RWPE1 (cell line): Measurements from ENCODE around the gene DOCK4.
A peak's percentile ranks its signal among the peaks of the same experiment; 100 is the strongest.

Experiments used
- CTCF ChIA-PET: fragments of 350-600 bp; sonication (Branson Sonifier 250); formaldehyde crosslinking; extraction: SDS; loops from one replicate; lab custom pipeline; 2021; lab: Yijun Ruan, JAX
- POLR2A ChIA-PET: fragments of 400-600 bp; formaldehyde crosslinking; extraction: SDS; loops from one replicate; lab custom pipeline; 2020; ENCODE audit warnings: antibody characterized with exemption; ENCODE audit not compliant: low non-redundant PET; lab: Yijun Ruan, JAX
- DNase-seq: peaks from one replicate; pipeline ENCODE4 v3.0.0; 2012; ENCODE audit warnings: low spot score
- H3K27ac ChIP-seq: fragments of 450-650 bp; 2 replicates; pipeline ENCODE4 v1.5.1; 2017
- CTCF ChIP-seq: fragments of 450-650 bp; conservative IDR thresholded peaks from 2 replicates; pipeline ENCODE4 v1.5.1; 2017; ENCODE audit warnings: low read depth, mild to moderate bottlenecking

DOCK4 gene

GRCh38 chr7:112086496-112087254, 119.5 kb downstream of the DOCK4 start:
- POLR2A ChIA-PET, result no interaction called here
- no peak for DNase-seq
- CTCF ChIA-PET, result no interaction called here
- no peak for TF ChIP-seq CTCF
- no peak overlapping the region for H3K27ac ChIP-seq

- CTCF ChIA-PET, result interaction anchor here (0.7 kb wide), 1 partner anchor 148 kb away, joined by 6 read pairs; no protein-coding TSS in a partner anchor
- no peak for DNase-seq
- TF ChIP-seq CTCF, result no peak
- POLR2A ChIA-PET, result no interaction called here
- no peak overlapping the region for H3K27ac ChIP-seq
Observed at GRCh38 chr7:112084520-112084971, 121.7 kb downstream of the DOCK4 start.

- no peak for TF ChIP-seq CTCF
- POLR2A ChIA-PET, result no interaction called here
- H3K27ac ChIP-seq, result no peak overlapping the region
- no peak for DNase-seq
- CTCF ChIA-PET, result no interaction called here
Observed at GRCh38 chr7:112083776-112084355, 122.3 kb downstream of the DOCK4 start.

GRCh38 chr7:112082306-112082705, 123.9 kb downstream of the DOCK4 start:
- CTCF ChIA-PET, result no interaction called here
- DNase-seq, result no peak
- POLR2A ChIA-PET, result no interaction called here
- no peak overlapping the region for H3K27ac ChIP-seq
- no peak for TF ChIP-seq CTCF

GRCh38 chr7:112081778-112082177, 124.4 kb downstream of the DOCK4 start:
- ChIA-PET CTCF (interaction anchor here (1.0 kb wide), 1 partner anchor 10 kb away, joined by 3 read pairs; no protein-coding TSS in a partner anchor), POLR2A (no interaction called here)
- no peak for DNase-seq
- no peak overlapping the region for H3K27ac ChIP-seq
- TF ChIP-seq CTCF, result no peak

- ChIA-PET POLR2A (no interaction called here), CTCF (interaction anchor here (1.0 kb wide), 1 partner anchor 9 kb away, joined by 3 read pairs; no protein-coding TSS in a partner anchor)
- DNase-seq, result no peak
- TF ChIP-seq CTCF, result no peak
- H3K27ac ChIP-seq, result peak overlapping the region; percentile 42; the same call in 1 of the 2 replicates
Observed at GRCh38 chr7:112080978-112081377, 125.2 kb downstream of the DOCK4 start.
